ENCODE results near the gene FAM107B. TPM values are rescaled to one million over a fixed set of nuclear protein-coding genes. Genes with fewer than 3 reads are reported as not detected.

The FAM107B gene
- total and polyA plus RNA-seq, 2 of the 13 experiments (the other 11 are each of a cell fraction or from before 2014, with no cell fraction given): 15.7 to 24.8 TPM

DNA sequence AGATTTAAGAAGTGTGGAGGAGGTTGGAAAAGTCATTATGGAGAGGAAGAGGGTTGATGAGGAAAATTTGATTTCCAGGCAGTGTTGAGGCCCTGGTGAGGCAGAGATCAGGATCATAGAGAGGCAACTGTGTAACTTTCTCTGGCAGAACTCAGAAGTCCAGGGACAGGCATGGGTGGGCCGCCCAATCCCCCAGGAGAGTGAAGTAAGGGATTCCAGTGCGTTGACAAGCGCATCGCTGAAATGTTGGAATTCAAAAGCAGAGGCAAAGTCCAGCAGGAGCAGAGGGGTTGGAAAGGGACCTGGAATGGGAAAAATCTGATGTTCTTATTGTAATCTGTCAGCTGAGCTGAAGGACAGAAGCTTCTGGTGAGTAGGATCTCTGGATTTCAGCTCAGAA is 207.3 kb downstream of the FAM107B start:
- ChIA-PET CTCF (ENCODE audit: low intra/inter-chr PET ratio, low total read pairs) (no interaction called here), POLR2A (interaction anchor here (1.4 kb wide), 1 partner anchor 11 kb away, joined by 3 read pairs; no protein-coding TSS in a partner anchor)
- Histone ChIP-seq H3K9ac (ENCODE audit: insufficient read depth, low read depth, low read length) (no peak overlapping the region), H3K36me3 (replicated peaks in 1 of 2; ENCODE audit: control insufficient read depth in 1 of 2, insufficient read depth in 2 of 2, low read length in 2 of 2) (peaks cover 5 to 7% of the 10 kb centered on the region in 2 experiments; a peak in 4 of 5 replicates), H3K27me3 (ENCODE audit: control insufficient read depth in 1 of 2, insufficient read depth in 2 of 2, low read length in 2 of 2) (no peaks in the 10 kb centered on the region), H3K4me2 (ENCODE audit: low read depth, low read length) (no peak overlapping the region; the same call in 1 of the 2 replicates), H3K9me3 (ENCODE audit: low read length) (no peaks in the 10 kb centered on the region), H2AFZ (ENCODE audit: low read length) (no peak overlapping the region), H3K4me1 (ENCODE audit: insufficient read depth, low read length) (peaks cover 50% of the 10 kb centered on the region), H3K4me3 (replicated peaks in 1 of 3; ENCODE audit: insufficient read depth in 1 of 3, low read depth in 2 of 3, low read length in 3 of 3) (no peak overlapping the region), H3K79me2 (ENCODE audit: insufficient read depth, low read length) (peaks cover 33% of the 10 kb centered on the region), H3K27ac (ENCODE audit: extremely low read length, insufficient read depth, low read length) (peak overlapping the region; percentile 52), H4K20me1 (ENCODE audit: insufficient read depth, low read length) (peaks cover 3% of the 10 kb centered on the region; the same call in 1 of the 2 replicates)
- no TSS peak for BruUV-seq (replicated peaks)
- DNase-seq (ENCODE audit: low spot score) (peak; percentile 64), FAIRE-seq (no peak), ATAC-seq (peak; percentile 19)
- WGBS (ENCODE audit: low lambda C conversion rate): 70% methylated on average over 4 of the region's 4 CpGs
- intact Hi-C loops (cut with micrococcal nuclease; ENCODE audit: unreplicated experiment) (no loop called here), in situ Hi-C loops (cut with HindIII; ENCODE audit: extremely low pct_ligation_motif_present, low pct_unique_long_range_greater_than_20kb) (no loop called here)
- TF ChIP-seq ZSCAN12 (CRISPR knock-in tag; IDR thresholded peaks at IDR 0.05) (no peak), EZH2 (conservative IDR thresholded peaks at IDR 0.05; ENCODE audit: low read depth, low read length) (no peak), RBM22 (optimal IDR thresholded peaks at IDR 0.05; ENCODE audit: low read length) (peak; percentile 40), ZBTB7B (CRISPR knock-in tag; IDR thresholded peaks at IDR 0.05) (peak; percentile 63; the same call in 1 of the 2 replicates), MXI1 (IDR thresholded peaks at IDR 0.05; ENCODE audit: borderline replicate concordance, low read depth, low read length) (no peak), TEAD3 (CRISPR knock-in tag; optimal IDR thresholded peaks at IDR 0.05; ENCODE audit: borderline replicate concordance) (peak; percentile 52), SIX4 (CRISPR knock-in tag; IDR thresholded peaks at IDR 0.05) (no peak), HNF4A (CRISPR knock-in tag; IDR thresholded peaks at IDR 0.05) (peak; percentile 23; the same call in 1 of the 2 replicates), ZNF574 (CRISPR knock-in tag; IDR thresholded peaks at IDR 0.05) (no peak), ZBTB8A (CRISPR knock-in tag; IDR thresholded peaks at IDR 0.05; ENCODE audit: borderline replicate concordance, low read depth) (no peak), TFDP2 (CRISPR knock-in tag; IDR thresholded peaks at IDR 0.05) (no peak), ZKSCAN8 (CRISPR knock-in tag; IDR thresholded peaks at IDR 0.05; ENCODE audit: borderline replicate concordance) (no peak), ZNF878 (CRISPR knock-in tag; IDR thresholded peaks at IDR 0.05) (no peak), FOXK1 (CRISPR knock-in tag; IDR thresholded peaks at IDR 0.05; ENCODE audit: borderline replicate concordance, low read depth) (no peak), ATF2 (CRISPR knock-in tag; IDR thresholded peaks at IDR 0.05) (no peak), SALL1 (CRISPR knock-in tag; IDR thresholded peaks at IDR 0.05) (peak; percentile 36; the same call in 1 of the 2 replicates)
- TF ChIP-seq, protein P1, sequence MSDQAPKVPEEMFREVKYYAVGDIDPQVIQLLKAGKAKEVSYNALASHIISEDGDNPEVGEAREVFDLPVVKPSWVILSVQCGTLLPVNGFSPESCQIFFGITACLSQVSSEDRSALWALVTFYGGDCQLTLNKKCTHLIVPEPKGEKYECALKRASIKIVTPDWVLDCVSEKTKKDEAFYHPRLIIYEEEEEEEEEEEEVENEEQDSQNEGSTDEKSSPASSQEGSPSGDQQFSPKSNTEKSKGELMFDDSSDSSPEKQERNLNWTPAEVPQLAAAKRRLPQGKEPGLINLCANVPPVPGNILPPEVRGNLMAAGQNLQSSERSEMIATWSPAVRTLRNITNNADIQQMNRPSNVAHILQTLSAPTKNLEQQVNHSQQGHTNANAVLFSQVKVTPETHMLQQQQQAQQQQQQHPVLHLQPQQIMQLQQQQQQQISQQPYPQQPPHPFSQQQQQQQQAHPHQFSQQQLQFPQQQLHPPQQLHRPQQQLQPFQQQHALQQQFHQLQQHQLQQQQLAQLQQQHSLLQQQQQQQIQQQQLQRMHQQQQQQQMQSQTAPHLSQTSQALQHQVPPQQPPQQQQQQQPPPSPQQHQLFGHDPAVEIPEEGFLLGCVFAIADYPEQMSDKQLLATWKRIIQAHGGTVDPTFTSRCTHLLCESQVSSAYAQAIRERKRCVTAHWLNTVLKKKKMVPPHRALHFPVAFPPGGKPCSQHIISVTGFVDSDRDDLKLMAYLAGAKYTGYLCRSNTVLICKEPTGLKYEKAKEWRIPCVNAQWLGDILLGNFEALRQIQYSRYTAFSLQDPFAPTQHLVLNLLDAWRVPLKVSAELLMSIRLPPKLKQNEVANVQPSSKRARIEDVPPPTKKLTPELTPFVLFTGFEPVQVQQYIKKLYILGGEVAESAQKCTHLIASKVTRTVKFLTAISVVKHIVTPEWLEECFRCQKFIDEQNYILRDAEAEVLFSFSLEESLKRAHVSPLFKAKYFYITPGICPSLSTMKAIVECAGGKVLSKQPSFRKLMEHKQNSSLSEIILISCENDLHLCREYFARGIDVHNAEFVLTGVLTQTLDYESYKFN (CRISPR knock-in tag; conservative IDR thresholded peaks at IDR 0.05): 0 out of 2 replicates have a peak, but pooled peaks have one; percentile 20
